C1 segment of cervical spinal cord (tissue), 14 donors: ENCODE measurements around the gene SEC31B.

Experiments used
- DNase-seq, 14 donors: peaks; one replicate each; lab custom pipeline; 2025; lab: John Stamatoyannopoulos, UW

Gene SEC31B

GRCh38 chr10:100519311-100520051 is at the start of gene SEC31B:
SEC31B (minus strand) TSS chr10:100519861; CDS start chr10:100516952, 2,909 bp downstream.
- peak in 12 of 14 donors; percentile 12 to 62 (median 42) for DNase-seq

- no peak for DNase-seq
Observed at GRCh38 chr10:100568912-100569311, 49.3 kb upstream of the SEC31B start.

GRCh38 chr10:100567826-100568225 is 48.2 kb upstream of the SEC31B start:
- DNase-seq, result no peak

- DNase-seq, result no peak
Observed at GRCh38 chr10:100567249-100567648, 47.6 kb upstream of the SEC31B start.

- no peak for DNase-seq
Observed at GRCh38 chr10:100566561-100566960, 46.9 kb upstream of the SEC31B start.

- DNase-seq, result no peak
Observed at GRCh38 chr10:100565206-100565985, 45.7 kb upstream of the SEC31B start.

- DNase-seq, result peak in 9 of 14 donors; percentile 14 to 67 (median 32)
Observed at GRCh38 chr10:100562008-100562672, 42.5 kb upstream of the SEC31B start.

- no peak for DNase-seq
Observed at GRCh38 chr10:100561005-100561404, 41.3 kb upstream of the SEC31B start.

GRCh38 chr10:100560248-100560647 is 40.6 kb upstream of the SEC31B start:
- DNase-seq, result no peak

GRCh38 chr10:100554902-100555301 is 35.2 kb upstream of the SEC31B start:
- DNase-seq, result no peak

GRCh38 chr10:100553929-100554328 is 34.3 kb upstream of the SEC31B start:
- no peak for DNase-seq

- DNase-seq, result no peak
Observed at GRCh38 chr10:100551738-100552137, 32.1 kb upstream of the SEC31B start.

- DNase-seq, result no peak
Observed at GRCh38 chr10:100551196-100551595, 31.5 kb upstream of the SEC31B start.

GRCh38 chr10:100544950-100545349 is 25.3 kb upstream of the SEC31B start:
- no peak for DNase-seq

GRCh38 chr10:100537475-100537874 is 17.8 kb upstream of the SEC31B start:
- no peak for DNase-seq

- peak in 13 of 14 donors; percentile 49 to 88 (median 83) for DNase-seq
Observed at GRCh38 chr10:100535715-100536353, 16.2 kb upstream of the SEC31B start, which contains the start of gene HIF1AN. HIF1AN (plus strand) TSS chr10:100535943; CDS start chr10:100535959, 16 bp downstream.

GRCh38 chr10:100535338-100535714 is 15.7 kb upstream of the SEC31B start:
- DNase-seq, result no peak

- DNase-seq, result no peak
Observed at GRCh38 chr10:100534726-100535125, 15.1 kb upstream of the SEC31B start.

GRCh38 chr10:100531761-100532160 is 12.1 kb upstream of the SEC31B start:
- DNase-seq, result no peak

GRCh38 chr10:100529475-100530298 is 10.0 kb upstream of the SEC31B start, which contains the start of gene NDUFB8:
NDUFB8 (minus strand) TSS chr10:100529871; CDS start chr10:100529851, 20 bp downstream.
- DNase-seq, result peak; percentile 46 to 95 (median 85)
